Naive thymus-derived CD8-positive, alpha-beta T cell (primary cell): ENCODE data around the gene ARMH3. TPM values are rescaled to one million over a fixed set of nuclear protein-coding genes. Genes with fewer than 3 reads are reported as not detected.

Experiments used
- ATAC-seq, 2 donors: fragments of 150-1000 bp; cut with Tn5 transposase in 1 of 2; sonication (Bioruptor Pico), chemical (Tn5 transposase) in 1 of 2; 1 replicate in 1 of 2; 2 replicates in 1 of 2; pipeline ENCODE4 v1.10.0; 2021; ENCODE audit warnings: mild to moderate bottlenecking in 2 of 2, moderate library complexity in 2 of 2
- POLR2A ChIA-PET: fragments of 350-600 bp; sonication (Branson Sonifier 250); formaldehyde crosslinking; loops from one replicate; lab custom pipeline; 2021; ENCODE audit warnings: antibody characterized with exemption; lab: Charles Lee
- DNase-seq, 10 donors: peaks; one replicate each; pipeline versions ENCODE4 v3.0.0 to v3.0.0-alpha.2; 2020 to 2022
- H3K27ac Mint-ChIP-seq, 10 donors: one replicate each; pipeline ENCODE4 v1.8.0; 2020 to 2022; ENCODE audit warnings: mild to moderate bottlenecking in 10 of 10, mixed read lengths in 10 of 10, moderate library complexity in 4 of 10, inconsistent platforms in 1 of 10
- H3K27me3 Mint-ChIP-seq, 5 donors: one replicate each; pipeline ENCODE4 v1.8.0; 2021 to 2022; ENCODE audit warnings: mixed read lengths in 5 of 5
- H3K36me3 Mint-ChIP-seq, 3 donors: one replicate each; pipeline ENCODE4 v1.8.0; 2020 to 2022; ENCODE audit warnings: mixed read lengths in 3 of 3, mild to moderate bottlenecking in 2 of 3, inconsistent platforms in 1 of 3
- H3K4me1 Mint-ChIP-seq, 4 donors: one replicate each; pipeline ENCODE4 v1.8.0; 2021 to 2022; ENCODE audit warnings: mixed read lengths in 4 of 4
- H3K4me3 Mint-ChIP-seq, 10 donors: one replicate each; pipeline ENCODE4 v1.8.0; 2020 to 2022; ENCODE audit warnings: mild to moderate bottlenecking in 10 of 10, mixed read lengths in 10 of 10, moderate library complexity in 6 of 10, inconsistent platforms in 1 of 10
- H3K9me3 Mint-ChIP-seq, 9 donors: one replicate each; pipeline ENCODE4 v1.8.0; 2020 to 2022; ENCODE audit warnings: mixed read lengths in 9 of 9, mild to moderate bottlenecking in 3 of 9, inconsistent platforms in 1 of 9, moderate library complexity in 1 of 9
- polyA plus RNA-seq, 3 donors: library from polyadenylated mRNA; unstranded; fragments of 300-500 nt; fragmentation: Illumina TruSeq; gene quantifications; one replicate each; pipeline ENCODE4 v1.2.3, GENCODE V29; 2021
- total RNA-seq, 8 experiments: library from RNA in 2 of 8; stranded (reverse) in 2 of 8; gene quantifications; one replicate each; pipeline ENCODE4 v1.2.3 and lab custom pipeline; 2021 to 2026

ARMH3 gene
- total and polyA plus RNA-seq, 5 experiments from 2014 or later: 19.9 to 30.2 (median 23.1) TPM

DNA sequence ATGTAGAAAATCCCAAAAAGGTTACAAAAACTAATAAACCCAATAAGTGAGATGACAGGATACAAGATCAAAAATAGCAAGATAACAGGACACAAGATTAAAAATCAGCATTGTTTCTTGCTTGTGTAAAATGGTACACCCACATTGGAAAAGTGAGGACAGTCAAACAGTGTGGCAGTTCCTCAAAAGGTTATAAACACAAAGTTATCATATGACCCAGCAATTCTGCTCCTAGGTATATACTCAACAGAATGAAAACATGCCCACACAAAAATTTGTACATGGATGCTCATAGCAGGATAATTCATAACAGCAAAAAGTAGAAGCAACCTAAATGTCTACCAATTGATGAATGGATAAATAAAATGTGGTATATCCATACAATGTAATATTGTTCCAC lies 105.8 kb downstream of the ARMH3 start:
- H3K9me3 Mint-ChIP-seq: peaks cover 7 to 34% (median 20%) of the 10 kb centered on the region in 9 donors
- H3K27ac Mint-ChIP-seq: no peak overlapping the region
- no peak for ATAC-seq
- H3K4me3 Mint-ChIP-seq: no peak overlapping the region
- POLR2A ChIA-PET: no interaction called here
- peaks cover 49 to 86% (median 83%) of the 10 kb centered on the region in 3 donors for H3K36me3 Mint-ChIP-seq
- H3K27me3 Mint-ChIP-seq: no peaks in the 10 kb centered on the region
- no peak for DNase-seq
- H3K4me1 Mint-ChIP-seq: peaks cover 0 to 2% (median 0%) of the 10 kb centered on the region in 4 donors

GRCh38 chr10:101941871-101942270 lies 114.1 kb downstream of the ARMH3 start:
- Mint-ChIP-seq H3K27me3 (no peaks in the 10 kb centered on the region), H3K4me3 (no peak overlapping the region), H3K36me3 (peaks cover 20 to 58% (median 32%) of the 10 kb centered on the region in 3 donors), H3K27ac (no peak overlapping the region), H3K4me1 (peaks cover 3 to 21% (median 13%) of the 10 kb centered on the region in 4 donors), H3K9me3 (peaks cover 0 to 6% (median 0%) of the 10 kb centered on the region in 9 donors)
- no peak for DNase-seq
- POLR2A ChIA-PET: no interaction called here
- no peak for ATAC-seq

DNA sequence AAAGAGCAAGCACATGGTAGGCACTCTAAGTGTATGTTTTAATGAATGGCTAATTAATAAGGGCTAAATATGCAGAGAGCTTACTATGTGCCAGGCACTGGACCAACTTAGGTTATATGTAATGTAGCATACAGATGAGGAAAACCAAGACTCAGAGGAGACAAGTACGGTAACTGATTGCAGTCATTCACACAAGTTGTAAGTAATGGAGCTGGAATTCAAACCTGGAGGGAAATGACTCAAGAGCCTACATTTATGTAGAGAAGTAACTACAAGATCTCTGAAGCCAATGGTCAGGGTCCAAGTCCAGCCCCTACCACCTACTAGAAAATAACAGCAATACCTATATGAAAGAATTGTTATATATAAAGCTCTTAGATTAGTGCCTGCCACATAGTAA lies 115.1 kb downstream of the ARMH3 start:
- ATAC-seq (no peak), DNase-seq (no peak)
- peaks cover 3 to 21% (median 12%) of the 10 kb centered on the region in 4 donors for H3K4me1 Mint-ChIP-seq
- no peaks in the 10 kb centered on the region for H3K9me3 Mint-ChIP-seq
- no peak overlapping the region for H3K4me3 Mint-ChIP-seq
- POLR2A ChIA-PET: interaction anchor here (0.6 kb wide), 1 partner anchor 331 kb away, joined by 3 read pairs; no protein-coding TSS in a partner anchor
- H3K27me3 Mint-ChIP-seq: no peaks in the 10 kb centered on the region
- peaks cover 15 to 56% (median 26%) of the 10 kb centered on the region in 3 donors for H3K36me3 Mint-ChIP-seq
- no peak overlapping the region for H3K27ac Mint-ChIP-seq

- no peak for ATAC-seq
- peaks cover 15 to 56% (median 26%) of the 10 kb centered on the region in 3 donors for H3K36me3 Mint-ChIP-seq
Observed at GRCh38 chr10:101939729-101940128, 116.2 kb downstream of the ARMH3 start.

DNA sequence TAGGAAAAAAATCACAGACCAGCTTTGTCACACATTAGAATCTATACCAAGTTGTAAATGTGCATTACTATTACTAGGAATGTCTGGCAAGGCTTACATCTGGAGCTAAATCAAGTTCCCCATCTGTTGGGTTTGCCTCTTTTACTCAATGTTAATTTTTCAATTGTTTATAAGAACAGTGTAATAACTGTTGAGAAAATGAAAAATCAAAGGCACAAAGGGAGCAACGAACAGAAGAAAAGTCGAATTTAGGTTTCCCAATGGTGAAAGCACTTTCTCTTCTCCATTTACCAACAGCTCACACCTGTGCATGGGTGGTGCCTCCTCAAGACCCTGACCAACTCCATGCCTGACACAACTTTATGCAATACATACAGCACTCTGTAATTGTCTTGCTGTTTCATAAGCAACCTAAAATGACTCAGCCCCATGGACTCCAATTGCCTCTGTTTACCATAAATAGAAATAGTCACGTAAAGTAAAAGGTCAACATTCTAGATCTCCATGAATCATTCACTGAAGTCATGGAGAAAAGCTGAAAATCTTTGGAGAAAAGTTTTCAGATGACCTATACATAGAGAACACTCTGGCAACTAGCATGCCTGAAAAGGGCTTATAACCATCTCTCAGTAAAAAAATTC lies 116.8 kb downstream of the ARMH3 start:
- POLR2A ChIA-PET: no interaction called here
- Mint-ChIP-seq H3K9me3 (no peaks in the 10 kb centered on the region), H3K4me1 (peaks cover 4 to 24% (median 13%) of the 10 kb centered on the region in 4 donors), H3K27ac (peak overlapping the region in 1 of 10 donors; percentile 8), H3K4me3 (no peak overlapping the region), H3K27me3 (no peaks in the 10 kb centered on the region), H3K36me3 (peaks cover 15 to 58% (median 29%) of the 10 kb centered on the region in 3 donors)
- DNase-seq (no peak), ATAC-seq (no peak)

More at GRCh38 chr10:101939729-101940128, 116.2 kb downstream of the ARMH3 start:
- POLR2A ChIA-PET: no interaction called here
- no peak for DNase-seq
- Mint-ChIP-seq H3K9me3 (no peaks in the 10 kb centered on the region), H3K27me3 (no peaks in the 10 kb centered on the region), H3K27ac (peak overlapping the region in 1 of 10 donors; percentile 8), H3K4me1 (peaks cover 3 to 21% (median 12%) of the 10 kb centered on the region in 4 donors), H3K4me3 (no peak overlapping the region)

DNA sequence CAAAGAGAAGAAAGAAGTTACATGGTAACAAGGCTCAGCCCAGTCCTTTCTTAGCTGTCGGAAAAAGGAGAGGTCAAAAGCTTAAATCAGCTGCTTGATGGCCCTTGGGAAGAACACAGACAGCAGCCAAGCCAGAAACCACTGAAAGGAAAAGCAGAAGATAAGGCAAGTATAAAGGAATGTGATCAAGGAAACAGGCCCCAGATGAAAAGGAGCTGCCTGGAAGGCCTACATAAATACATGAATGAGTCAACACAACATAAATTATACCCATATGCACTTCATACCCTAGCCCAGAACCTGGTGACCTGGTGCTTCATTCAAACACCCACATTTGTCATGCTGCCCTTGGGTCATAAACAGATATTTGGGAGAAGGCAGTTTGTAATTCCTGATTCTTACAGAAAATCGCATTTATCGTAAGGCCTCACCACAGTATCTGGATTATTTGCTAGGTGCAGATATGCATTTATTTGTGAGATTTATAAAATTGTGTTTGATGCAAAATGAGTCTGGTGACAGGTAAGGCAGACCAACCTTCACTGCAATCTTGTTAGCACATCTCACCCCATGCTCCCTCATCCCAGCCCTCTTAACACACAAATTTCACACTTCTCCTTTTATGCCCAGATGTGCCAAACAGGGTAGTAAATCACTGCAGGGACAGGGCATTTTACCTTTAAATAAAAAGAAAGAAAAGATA lies 117.5 kb downstream of the ARMH3 start:
- peaks cover 6 to 30% (median 13%) of the 10 kb centered on the region in 4 donors for H3K4me1 Mint-ChIP-seq
- no peaks in the 10 kb centered on the region for H3K9me3 Mint-ChIP-seq
- H3K27ac Mint-ChIP-seq: no peak overlapping the region
- POLR2A ChIA-PET: no interaction called here
- H3K27me3 Mint-ChIP-seq: no peaks in the 10 kb centered on the region
- H3K4me3 Mint-ChIP-seq: no peak overlapping the region
- ATAC-seq: no peak
- no peak for DNase-seq
- peaks cover 14 to 63% (median 28%) of the 10 kb centered on the region in 3 donors for H3K36me3 Mint-ChIP-seq

DNA sequence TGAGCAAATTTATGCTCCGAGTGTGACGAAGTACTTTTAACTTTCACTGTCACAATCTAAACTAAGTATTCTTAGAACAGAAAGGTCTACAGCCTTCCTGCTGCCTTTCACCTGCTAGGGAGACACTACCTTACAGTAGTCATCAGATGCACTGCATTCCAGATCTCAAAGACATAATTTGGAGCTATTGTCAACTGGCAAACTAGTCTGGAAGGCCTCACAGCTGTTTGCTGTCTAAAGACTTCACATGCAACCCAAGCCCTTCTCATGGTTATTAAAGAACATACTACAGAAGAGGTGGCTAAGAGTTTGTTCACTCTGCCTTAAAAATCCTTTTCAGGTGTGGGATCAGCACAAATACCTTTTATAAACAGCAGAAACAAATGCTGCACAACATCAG lies 120.5 kb downstream of the ARMH3 start:
- POLR2A ChIA-PET: interaction anchor here (0.6 kb wide), 1 partner anchor 91 kb away, joined by 6 read pairs; no protein-coding TSS in a partner anchor
- Mint-ChIP-seq H3K36me3 (peaks cover 7 to 60% (median 29%) of the 10 kb centered on the region in 3 donors), H3K27me3 (no peaks in the 10 kb centered on the region), H3K9me3 (no peaks in the 10 kb centered on the region), H3K4me1 (peaks cover 6 to 30% (median 9%) of the 10 kb centered on the region in 4 donors), H3K4me3 (no peak overlapping the region), H3K27ac (no peak overlapping the region)
- no peak for ATAC-seq
- no peak for DNase-seq

DNA sequence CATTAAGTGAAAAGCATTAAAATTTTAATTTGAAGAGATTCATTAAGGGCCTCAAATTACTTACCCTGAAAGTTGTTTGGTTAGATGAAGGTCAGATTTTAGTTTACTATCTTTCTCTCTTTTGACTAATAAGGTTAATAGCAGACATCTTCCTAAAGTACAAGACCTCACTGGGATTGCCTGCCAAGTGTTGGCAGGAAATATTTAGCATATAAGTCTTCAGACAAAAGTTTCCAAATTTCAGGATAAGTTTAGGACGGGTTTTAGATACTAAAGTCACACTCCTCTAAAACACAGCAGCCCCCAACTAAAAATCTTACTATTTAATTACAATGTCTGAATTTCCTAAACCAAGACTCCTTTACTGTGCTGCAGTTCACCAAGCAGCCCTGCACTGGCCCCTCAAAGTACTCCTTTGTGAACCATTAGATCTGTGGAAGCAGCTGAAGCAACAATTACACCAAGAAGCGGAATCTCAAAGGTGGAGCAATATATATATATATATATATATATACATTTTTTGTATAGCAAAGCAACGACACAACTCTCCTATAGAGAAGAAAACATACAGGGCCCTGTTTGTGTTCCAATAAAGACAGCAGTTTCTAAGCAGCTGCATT lies 121.2 kb downstream of the ARMH3 start:
- peaks cover 6 to 27% (median 8%) of the 10 kb centered on the region in 4 donors for H3K4me1 Mint-ChIP-seq
- no peak overlapping the region for H3K27ac Mint-ChIP-seq
- no peak overlapping the region for H3K4me3 Mint-ChIP-seq
- H3K36me3 Mint-ChIP-seq: peaks cover 3 to 56% (median 26%) of the 10 kb centered on the region in 3 donors
- DNase-seq: no peak
- ATAC-seq: no peak
- POLR2A ChIA-PET: interaction anchor here (0.6 kb wide), 1 partner anchor 92 kb away, joined by 6 read pairs; no protein-coding TSS in a partner anchor
- H3K9me3 Mint-ChIP-seq: no peaks in the 10 kb centered on the region
- no peaks in the 10 kb centered on the region for H3K27me3 Mint-ChIP-seq

- no peaks in the 10 kb centered on the region for H3K9me3 Mint-ChIP-seq
- H3K4me3 Mint-ChIP-seq: no peak overlapping the region
- peak overlapping the region in 2 of 10 donors; percentile 2 to 6 for H3K27ac Mint-ChIP-seq
- no peaks in the 10 kb centered on the region for H3K27me3 Mint-ChIP-seq
- ATAC-seq: no peak
- DNase-seq: no peak
- POLR2A ChIA-PET: no interaction called here
- H3K4me1 Mint-ChIP-seq: peaks cover 6 to 18% (median 7%) of the 10 kb centered on the region in 4 donors
- H3K36me3 Mint-ChIP-seq: peaks cover 0 to 54% (median 22%) of the 10 kb centered on the region in 3 donors
Observed at GRCh38 chr10:101933976-101934375, 122.0 kb downstream of the ARMH3 start.

- POLR2A ChIA-PET: no interaction called here
- Mint-ChIP-seq H3K27me3 (no peaks in the 10 kb centered on the region), H3K4me3 (no peak overlapping the region), H3K36me3 (peaks cover 0 to 53% (median 16%) of the 10 kb centered on the region in 3 donors), H3K9me3 (no peaks in the 10 kb centered on the region), H3K4me1 (peaks cover 3 to 11% (median 6%) of the 10 kb centered on the region in 4 donors), H3K27ac (peak overlapping the region in 1 of 10 donors; percentile 22)
- ATAC-seq: no peak
- DNase-seq: no peak
Observed at GRCh38 chr10:101932183-101932582, 123.8 kb downstream of the ARMH3 start.

DNA sequence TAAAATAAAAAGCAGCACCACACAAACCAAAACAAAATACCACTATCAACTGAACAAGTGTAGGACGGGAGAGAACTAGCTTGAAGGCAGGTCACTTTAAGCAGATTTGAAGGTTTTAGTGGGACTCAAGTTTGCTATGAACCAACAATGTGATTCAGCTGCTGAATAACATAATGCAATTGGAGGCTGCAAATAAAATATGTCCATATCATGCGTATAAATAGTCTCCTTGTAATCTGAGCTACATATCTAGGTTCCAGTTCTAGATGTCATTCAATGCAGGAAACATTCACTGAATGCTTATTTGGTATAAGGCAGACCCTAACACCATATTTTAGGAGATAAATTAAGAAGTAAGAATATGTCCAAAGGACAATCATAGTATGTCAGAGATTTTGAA lies 130.9 kb downstream of the ARMH3 start:
- Mint-ChIP-seq H3K27me3 (no peaks in the 10 kb centered on the region), H3K4me1 (peaks cover 0 to 12% (median 7%) of the 10 kb centered on the region in 4 donors), H3K9me3 (no peaks in the 10 kb centered on the region), H3K4me3 (no peak overlapping the region), H3K36me3 (peaks cover 0 to 53% (median 13%) of the 10 kb centered on the region in 3 donors), H3K27ac (no peak overlapping the region)
- DNase-seq: no peak
- ATAC-seq: no peak
- POLR2A ChIA-PET: no interaction called here

DNA sequence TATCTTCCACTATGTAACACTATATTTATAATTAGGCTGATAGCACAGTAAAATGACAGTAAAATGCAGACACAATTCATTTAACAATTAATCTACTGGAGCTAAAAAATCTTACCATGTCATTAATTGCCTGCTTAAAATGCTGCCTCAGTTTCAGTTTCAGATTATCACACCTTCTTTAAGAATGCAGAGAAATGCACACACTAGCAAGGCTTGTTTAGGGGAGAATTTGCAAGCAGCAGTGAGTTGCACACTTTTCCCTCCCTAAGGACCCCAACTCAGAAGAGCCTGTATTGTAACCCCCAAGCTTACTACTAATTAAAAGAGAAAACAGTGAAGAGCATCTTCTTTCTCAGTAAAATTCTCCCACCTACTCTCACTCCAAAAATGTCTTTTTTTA lies 132.7 kb downstream of the ARMH3 start:
- Mint-ChIP-seq H3K9me3 (no peaks in the 10 kb centered on the region), H3K27ac (no peak overlapping the region), H3K4me3 (no peak overlapping the region), H3K4me1 (peaks cover 0 to 17% (median 7%) of the 10 kb centered on the region in 4 donors), H3K36me3 (peaks cover 0 to 43% (median 13%) of the 10 kb centered on the region in 3 donors), H3K27me3 (no peaks in the 10 kb centered on the region)
- ATAC-seq (no peak), DNase-seq (no peak)
- POLR2A ChIA-PET: no interaction called here
